MCF 10A (cell line): ENCODE measurements around the gene TUBGCP5. TPM values are rescaled to one million over a fixed set of nuclear protein-coding genes. Genes with fewer than 3 reads are reported as not detected.
A peak's percentile ranks its signal among the peaks of the same experiment; 100 is the strongest.

Experiments used
- BruUV-seq: library from RNA; stranded (reverse); fragments of 400-500 nt; replicated peaks from 2 replicates; lab custom pipeline; 2021; lab: Mats Ljungman, UMichigan
- CTCF ChIA-PET: fragments of 300-600 bp; sonication (Branson Sonifier 250); formaldehyde crosslinking; extraction: SDS; loops from one replicate; lab custom pipeline; 2021; ENCODE audit warnings: antibody characterized with exemption, inconsistent platforms; lab: Yijun Ruan, JAX
- POLR2A ChIA-PET: fragments of 300-600, 350-650 bp; sonication (Branson Sonifier 250); formaldehyde crosslinking; extraction: SDS; loops from one replicate; lab custom pipeline; 2020; ENCODE audit warnings: antibody characterized with exemption, inconsistent platforms; lab: Yijun Ruan, JAX
- DNase-seq: peaks from one replicate; pipeline ENCODE4 v3.0.0-alpha.2; 2018; ENCODE audit not compliant: unreplicated experiment
- H3K27ac Mint-ChIP-seq: one replicate; pipeline ENCODE4 v1.8.0; 2022; ENCODE audit warnings: mild to moderate bottlenecking, low read depth, mixed read lengths; ENCODE audit not compliant: unreplicated experiment
- H3K27me3 Mint-ChIP-seq: one replicate; pipeline ENCODE4 v1.8.0; 2022; ENCODE audit warnings: mixed read lengths; ENCODE audit not compliant: insufficient read depth, unreplicated experiment
- H3K36me3 Mint-ChIP-seq: one replicate; pipeline ENCODE4 v1.8.0; 2022; ENCODE audit warnings: mild to moderate bottlenecking, moderate library complexity, mixed read lengths; ENCODE audit not compliant: insufficient read depth, unreplicated experiment
- H3K4me1 Mint-ChIP-seq: one replicate; pipeline ENCODE4 v1.8.0; 2022; ENCODE audit warnings: mixed read lengths; ENCODE audit not compliant: insufficient read depth, unreplicated experiment
- H3K4me3 Mint-ChIP-seq: one replicate; pipeline ENCODE4 v1.8.0; 2022; ENCODE audit warnings: mild to moderate bottlenecking, moderate library complexity, mixed read lengths; ENCODE audit not compliant: unreplicated experiment
- H3K9me3 Mint-ChIP-seq: one replicate; pipeline ENCODE4 v1.8.0; 2022; ENCODE audit warnings: mixed read lengths; ENCODE audit not compliant: unreplicated experiment
- intact Hi-C: fragments of 100-400 bp; cut with micrococcal nuclease; formaldehyde crosslinking; loops from 2 replicates; pipeline ENCODE4 v1.14.1; 2022
- total RNA-seq: library from RNA; stranded (reverse); gene quantifications from 2 replicates; pipeline ENCODE4 v1.2.3, GENCODE V29; 2022
- TF ChIP-seq, protein P1 (sequence below): fragments of 200-600 bp; IDR thresholded peaks from one replicate; pipeline ENCODE4 v1.8.0; 2022; ENCODE audit warnings: antibody characterized with exemption, mild to moderate bottlenecking; ENCODE audit not compliant: unreplicated experiment

Gene TUBGCP5
- total RNA-seq, 1 experiment from 2014 or later, result 15.7 TPM

GRCh38 chr15:23079766-23080165 lies 40.4 kb upstream of the TUBGCP5 start:
- TF ChIP-seq, protein P1, sequence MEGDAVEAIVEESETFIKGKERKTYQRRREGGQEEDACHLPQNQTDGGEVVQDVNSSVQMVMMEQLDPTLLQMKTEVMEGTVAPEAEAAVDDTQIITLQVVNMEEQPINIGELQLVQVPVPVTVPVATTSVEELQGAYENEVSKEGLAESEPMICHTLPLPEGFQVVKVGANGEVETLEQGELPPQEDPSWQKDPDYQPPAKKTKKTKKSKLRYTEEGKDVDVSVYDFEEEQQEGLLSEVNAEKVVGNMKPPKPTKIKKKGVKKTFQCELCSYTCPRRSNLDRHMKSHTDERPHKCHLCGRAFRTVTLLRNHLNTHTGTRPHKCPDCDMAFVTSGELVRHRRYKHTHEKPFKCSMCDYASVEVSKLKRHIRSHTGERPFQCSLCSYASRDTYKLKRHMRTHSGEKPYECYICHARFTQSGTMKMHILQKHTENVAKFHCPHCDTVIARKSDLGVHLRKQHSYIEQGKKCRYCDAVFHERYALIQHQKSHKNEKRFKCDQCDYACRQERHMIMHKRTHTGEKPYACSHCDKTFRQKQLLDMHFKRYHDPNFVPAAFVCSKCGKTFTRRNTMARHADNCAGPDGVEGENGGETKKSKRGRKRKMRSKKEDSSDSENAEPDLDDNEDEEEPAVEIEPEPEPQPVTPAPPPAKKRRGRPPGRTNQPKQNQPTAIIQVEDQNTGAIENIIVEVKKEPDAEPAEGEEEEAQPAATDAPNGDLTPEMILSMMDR, result no peak
- H3K9me3 Mint-ChIP-seq, result no peaks in the 10 kb centered on the region
- intact Hi-C loops, result no loop called here
- no peak for DNase-seq
- no peaks in the 10 kb centered on the region for H3K36me3 Mint-ChIP-seq
- H3K4me3 Mint-ChIP-seq, result no peak overlapping the region
- ChIA-PET CTCF (interaction anchor here (0.7 kb wide), 1 partner anchor 387 kb away, joined by 3 read pairs; no protein-coding TSS in a partner anchor), POLR2A (no interaction called here)
- BruUV-seq, result no TSS peak
- peaks cover 1% of the 10 kb centered on the region for H3K27me3 Mint-ChIP-seq
- H3K27ac Mint-ChIP-seq, result no peak overlapping the region
- peaks cover 2% of the 10 kb centered on the region for H3K4me1 Mint-ChIP-seq

DNA sequence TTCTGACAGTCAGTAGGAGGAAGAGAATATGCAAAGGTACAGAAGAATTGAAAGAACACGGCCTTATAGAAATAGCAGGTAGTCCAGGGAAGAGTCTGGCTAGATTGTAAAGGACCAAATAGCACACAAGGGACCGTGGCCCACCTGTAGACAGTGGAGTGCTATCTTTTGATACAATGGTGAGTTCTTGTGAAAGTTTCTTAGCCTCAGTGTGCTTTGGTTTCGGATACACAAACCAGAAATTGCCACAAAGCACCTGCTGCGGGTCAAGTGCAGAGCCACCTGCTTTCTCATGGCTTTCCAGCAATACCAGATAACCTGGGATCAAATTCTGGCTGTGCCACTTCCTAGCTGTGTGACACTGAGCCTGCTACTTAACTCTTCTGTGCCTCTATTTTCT lies 36.6 kb upstream of the TUBGCP5 start:
- Mint-ChIP-seq H3K4me1 (peaks cover 23% of the 10 kb centered on the region), H3K9me3 (no peaks in the 10 kb centered on the region), H3K4me3 (no peak overlapping the region), H3K27me3 (peaks cover 9% of the 10 kb centered on the region), H3K27ac (no peak overlapping the region), H3K36me3 (no peaks in the 10 kb centered on the region)
- ChIA-PET CTCF (no interaction called here), POLR2A (interaction anchor here (0.6 kb wide), 1 partner anchor 16 kb away, joined by 3 read pairs; no protein-coding TSS in a partner anchor)
- no peak for DNase-seq
- intact Hi-C loops, result no loop called here
- TF ChIP-seq, protein P1, result no peak
- BruUV-seq, result no TSS peak

- H3K4me3 Mint-ChIP-seq, result peak overlapping the region; percentile 68
- TF ChIP-seq, protein P1, result no peak
- no TSS peak for BruUV-seq
- H3K27ac Mint-ChIP-seq, result peak overlapping the region; percentile 25
- intact Hi-C loops, result no loop called here
- H3K36me3 Mint-ChIP-seq, result no peaks in the 10 kb centered on the region
- no peaks in the 10 kb centered on the region for H3K9me3 Mint-ChIP-seq
- ChIA-PET CTCF (interaction anchor here (0.5 to 1.2 kb wide), 5 partner anchors 16 to 894 kb away, joined by 3 read pairs; partner anchors contain the start of gene TUBGCP5), POLR2A (interaction anchor here (0.7 to 1.7 kb wide), 2 partner anchors 35 to 187 kb away, joined by 3 to 6 read pairs; partner anchors contain the start of gene TUBGCP5)
- DNase-seq, result peak; percentile 18
- peaks cover 12% of the 10 kb centered on the region for H3K27me3 Mint-ChIP-seq
- peaks cover 23% of the 10 kb centered on the region for H3K4me1 Mint-ChIP-seq
These were observed 35.3 kb upstream of the TUBGCP5 start for GRCh38 chr15:23074684-23075083.

- intact Hi-C loops, result no loop called here
- TF ChIP-seq, protein P1, result no peak
- peak; percentile 72 for DNase-seq
- peak overlapping the region; percentile 25 for H3K27ac Mint-ChIP-seq
- H3K36me3 Mint-ChIP-seq, result no peaks in the 10 kb centered on the region
- H3K27me3 Mint-ChIP-seq, result peaks cover 12% of the 10 kb centered on the region
- H3K4me1 Mint-ChIP-seq, result peaks cover 23% of the 10 kb centered on the region
- no TSS peak for BruUV-seq
- no peaks in the 10 kb centered on the region for H3K9me3 Mint-ChIP-seq
- H3K4me3 Mint-ChIP-seq, result peak overlapping the region; percentile 68
- CTCF ChIA-PET, result interaction anchor here (0.5 to 1.2 kb wide), 4 partner anchors 17 to 895 kb away, joined by 3 read pairs; partner anchors contain the start of gene TUBGCP5
- POLR2A ChIA-PET, result interaction anchor here (0.7 to 1.7 kb wide), 3 partner anchors 34 to 236 kb away, joined by 3 to 6 read pairs (median 3); partner anchors contain the start of gene TUBGCP5
These were observed 34.7 kb upstream of the TUBGCP5 start for GRCh38 chr15:23073890-23074646.
